ENCODE measurements around the gene RGS7. TPM values are rescaled to one million over a fixed set of nuclear protein-coding genes. Genes with fewer than 3 reads are reported as not detected.

The RGS7 gene
- total RNA-seq, 2 experiments from 2014 or later: not detected

GRCh38 chr1:241079459-241079858, 277.5 kb downstream of the RGS7 start:
- Histone ChIP-seq H3K27ac (ENCODE audit: low read depth, low read length, poor library complexity, severe bottlenecking) (no peak overlapping the region), H4K20me1 (ENCODE audit: insufficient read depth, low read length) (no peaks in the 10 kb centered on the region), H3K4me1 (ENCODE audit: insufficient read depth, low read length, poor library complexity, severe bottlenecking) (no peaks in the 10 kb centered on the region), H3K4me3 (ENCODE audit: low read depth, low read length, poor library complexity, severe bottlenecking) (no peak overlapping the region), H3K9me3 (ENCODE audit: low read length) (no peaks in the 10 kb centered on the region), H3K9me2 (ENCODE audit: insufficient read depth, low read length) (no peaks in the 10 kb centered on the region), H3K4me2 (ENCODE audit: low read length) (no peak overlapping the region), H3K79me2 (ENCODE audit: insufficient read depth, low read depth, low read length) (no peaks in the 10 kb centered on the region), H2AFZ (ENCODE audit: low read length) (no peak overlapping the region), H3K36me3 (ENCODE audit: insufficient read depth, low read length) (no peaks in the 10 kb centered on the region)
- no peak for DNase-seq (ENCODE audit: low spot score)
- CTCF ChIA-PET (ENCODE audit: unreplicated experiment): no interaction called here
- no peak for TF ChIP-seq EZH2phosphoT487 (IDR thresholded peaks at IDR 0.05; ENCODE audit: borderline replicate concordance, low read depth, low read length)
- TF ChIP-seq CTCF (conservative IDR thresholded peaks at IDR 0.05; ENCODE audit: low read length): no peak
- POLR2A ChIA-PET: no interaction called here
- no TSS peak for BruUV-seq (replicated peaks)
- intact Hi-C loops (cut with micrococcal nuclease; ENCODE audit: unreplicated experiment): no loop called here

GRCh38 chr1:241079047-241079446, 278.0 kb downstream of the RGS7 start:
- H3K4me1 ChIP-seq (ENCODE audit: insufficient read depth, low read length, poor library complexity, severe bottlenecking): no peaks in the 10 kb centered on the region
- no peaks in the 10 kb centered on the region for H4K20me1 ChIP-seq (ENCODE audit: insufficient read depth, low read length)
- POLR2A ChIA-PET: no interaction called here
- no peaks in the 10 kb centered on the region for H3K9me2 ChIP-seq (ENCODE audit: insufficient read depth, low read length)
- no TSS peak for BruUV-seq (replicated peaks)
- H3K4me3 ChIP-seq (ENCODE audit: low read depth, low read length, poor library complexity, severe bottlenecking): no peak overlapping the region
- H3K79me2 ChIP-seq (ENCODE audit: insufficient read depth, low read depth, low read length): no peaks in the 10 kb centered on the region
- H3K4me2 ChIP-seq (ENCODE audit: low read length): no peak overlapping the region
- TF ChIP-seq EZH2phosphoT487 (IDR thresholded peaks at IDR 0.05; ENCODE audit: borderline replicate concordance, low read depth, low read length) (no peak), CTCF (conservative IDR thresholded peaks at IDR 0.05; ENCODE audit: low read length) (no peak)
- no peak overlapping the region for H2AFZ ChIP-seq (ENCODE audit: low read length)
- intact Hi-C loops (cut with micrococcal nuclease; ENCODE audit: unreplicated experiment): no loop called here
- H3K9me3 ChIP-seq (ENCODE audit: low read length): no peaks in the 10 kb centered on the region
- no peaks in the 10 kb centered on the region for H3K36me3 ChIP-seq (ENCODE audit: insufficient read depth, low read length)
- no peak for DNase-seq (ENCODE audit: low spot score)
- CTCF ChIA-PET (ENCODE audit: unreplicated experiment): no interaction called here
- H3K27ac ChIP-seq (ENCODE audit: low read depth, low read length, poor library complexity, severe bottlenecking): no peak overlapping the region

GRCh38 chr1:241077386-241078147, 279.4 kb downstream of the RGS7 start:
- Histone ChIP-seq H2AFZ (ENCODE audit: low read length) (no peak overlapping the region), H4K20me1 (ENCODE audit: insufficient read depth, low read length) (no peaks in the 10 kb centered on the region), H3K27ac (ENCODE audit: low read depth, low read length, poor library complexity, severe bottlenecking) (no peak overlapping the region), H3K4me2 (ENCODE audit: low read length) (no peak overlapping the region), H3K36me3 (ENCODE audit: insufficient read depth, low read length) (no peaks in the 10 kb centered on the region), H3K4me1 (ENCODE audit: insufficient read depth, low read length, poor library complexity, severe bottlenecking) (no peaks in the 10 kb centered on the region), H3K9me2 (ENCODE audit: insufficient read depth, low read length) (no peaks in the 10 kb centered on the region), H3K9me3 (ENCODE audit: low read length) (no peaks in the 10 kb centered on the region), H3K79me2 (ENCODE audit: insufficient read depth, low read depth, low read length) (no peaks in the 10 kb centered on the region), H3K4me3 (ENCODE audit: low read depth, low read length, poor library complexity, severe bottlenecking) (no peak overlapping the region)
- intact Hi-C loops (cut with micrococcal nuclease; ENCODE audit: unreplicated experiment): no loop called here
- CTCF ChIA-PET (ENCODE audit: unreplicated experiment): no interaction called here
- TF ChIP-seq CTCF (conservative IDR thresholded peaks at IDR 0.05; ENCODE audit: low read length) (no peak), EZH2phosphoT487 (IDR thresholded peaks at IDR 0.05; ENCODE audit: borderline replicate concordance, low read depth, low read length) (no peak)
- BruUV-seq (replicated peaks): no TSS peak
- no peak for DNase-seq (ENCODE audit: low spot score)
- POLR2A ChIA-PET: interaction anchor here (0.7 kb wide), 1 partner anchor 39 kb away, joined by 3 read pairs; no protein-coding TSS in a partner anchor
